ENCODE results near the gene RNASEH1. TPM values are rescaled to one million over a fixed set of nuclear protein-coding genes. Genes with fewer than 3 reads are reported as not detected.
A peak's percentile ranks its signal among the peaks of the same experiment; 100 is the strongest.

The RNASEH1 gene
- total and polyA plus RNA-seq, 5 donors from 2014 or later, result 29.7 to 33.2 (median 30.8) TPM

GRCh38 chr2:3596901-3597417 lies 38.8 kb upstream of the RNASEH1 start:
- no peak overlapping the region for H3K4me3 Mint-ChIP-seq
- peak overlapping the region in 2 of 3 donors; percentile 62 to 67 for H3K27ac Mint-ChIP-seq
- H3K9me3 Mint-ChIP-seq, result peaks cover 0 to 3% (median 0%) of the 10 kb centered on the region in 7 donors
- H3K27ac ChIP-seq (ENCODE audit: insufficient read depth, low read length, poor library complexity, severe bottlenecking), result no peak overlapping the region
- no peak for ATAC-seq (ENCODE audit: low read depth in 2 of 2)
- peaks cover 0 to 8% (median 0%) of the 10 kb centered on the region in 4 donors for H3K4me1 Mint-ChIP-seq
- no peak for DNase-seq
- H3K27me3 Mint-ChIP-seq, result no peaks in the 10 kb centered on the region
- no peaks in the 10 kb centered on the region for H3K36me3 ChIP-seq (ENCODE audit: control insufficient read depth, insufficient read depth, low read length)
- no peaks in the 10 kb centered on the region for H3K9me3 ChIP-seq (ENCODE audit: control insufficient read depth in 2 of 2, low read length in 2 of 2)
- H3K4me3 ChIP-seq (ENCODE audit: low read depth, low read length), result no peak overlapping the region
- H3K27me3 ChIP-seq (ENCODE audit: control insufficient read depth, insufficient read depth, low read length), result no peaks in the 10 kb centered on the region
- no peaks in the 10 kb centered on the region for H3K4me1 ChIP-seq (ENCODE audit: control insufficient read depth, insufficient read depth, low read length, poor library complexity, severe bottlenecking)
- H3K36me3 Mint-ChIP-seq, result peaks cover 12% of the 10 kb centered on the region

- Histone ChIP-seq H3K36me3 (ENCODE audit: control insufficient read depth, insufficient read depth, low read length) (no peaks in the 10 kb centered on the region), H3K27me3 (ENCODE audit: control insufficient read depth, insufficient read depth, low read length) (no peaks in the 10 kb centered on the region), H3K4me1 (ENCODE audit: control insufficient read depth, insufficient read depth, low read length, poor library complexity, severe bottlenecking) (no peaks in the 10 kb centered on the region), H3K27ac (ENCODE audit: insufficient read depth, low read length, poor library complexity, severe bottlenecking) (no peak overlapping the region), H3K9me3 (ENCODE audit: control insufficient read depth in 2 of 2, low read length in 2 of 2) (no peaks in the 10 kb centered on the region), H3K4me3 (ENCODE audit: low read depth, low read length) (no peak overlapping the region)
- H3K4me3 Mint-ChIP-seq, result no peak overlapping the region
- DNase-seq (peak in 1 of 3 donors; percentile 11), ATAC-seq (ENCODE audit: low read depth in 2 of 2) (peak in 1 of 2 donors; percentile 28)
- H3K4me1 Mint-ChIP-seq, result peaks cover 0 to 8% (median 0%) of the 10 kb centered on the region in 4 donors
- H3K9me3 Mint-ChIP-seq, result peaks cover 0 to 3% (median 0%) of the 10 kb centered on the region in 7 donors
- H3K27me3 Mint-ChIP-seq, result no peaks in the 10 kb centered on the region
- no peak overlapping the region for H3K27ac Mint-ChIP-seq
- H3K36me3 Mint-ChIP-seq, result peaks cover 12% of the 10 kb centered on the region
Measured at GRCh38 chr2:3595985-3596384, 37.9 kb upstream of the RNASEH1 start.

GRCh38 chr2:3595404-3595803 lies 37.3 kb upstream of the RNASEH1 start:
- Mint-ChIP-seq H3K4me1 (peaks cover 0 to 8% (median 0%) of the 10 kb centered on the region in 4 donors), H3K9me3 (peaks cover 0 to 3% (median 0%) of the 10 kb centered on the region in 7 donors), H3K27ac (no peak overlapping the region), H3K4me3 (no peak overlapping the region), H3K36me3 (peaks cover 12% of the 10 kb centered on the region), H3K27me3 (no peaks in the 10 kb centered on the region)
- H3K27me3 ChIP-seq (ENCODE audit: control insufficient read depth, insufficient read depth, low read length), result no peaks in the 10 kb centered on the region
- H3K36me3 ChIP-seq (ENCODE audit: control insufficient read depth, insufficient read depth, low read length), result no peaks in the 10 kb centered on the region
- no peak overlapping the region for H3K27ac ChIP-seq (ENCODE audit: insufficient read depth, low read length, poor library complexity, severe bottlenecking)
- no peaks in the 10 kb centered on the region for H3K4me1 ChIP-seq (ENCODE audit: control insufficient read depth, insufficient read depth, low read length, poor library complexity, severe bottlenecking)
- DNase-seq (no peak), ATAC-seq (ENCODE audit: low read depth in 2 of 2) (no peak)
- H3K9me3 ChIP-seq (ENCODE audit: control insufficient read depth in 2 of 2, low read length in 2 of 2), result no peaks in the 10 kb centered on the region
- H3K4me3 ChIP-seq (ENCODE audit: low read depth, low read length), result no peak overlapping the region

GRCh38 chr2:3594493-3595281 lies 36.6 kb upstream of the RNASEH1 start, which contains the start of gene COLEC11:
COLEC11 (plus strand) TSS chr2:3595112; CDS start chr2:3604341, 9,229 bp downstream.
- no peak within 1 kb of the TSS for H3K27ac ChIP-seq (ENCODE audit: insufficient read depth, low read length, poor library complexity, severe bottlenecking)
- DNase-seq (no peak), ATAC-seq (ENCODE audit: low read depth in 2 of 2) (no peak)
- no peak within 1 kb of the TSS for H3K27ac Mint-ChIP-seq
- no peak within 1 kb of the TSS for H3K4me3 ChIP-seq (ENCODE audit: low read depth, low read length)
- peaks cover 0 to 3% (median 0%) of the 10 kb centered on the region in 7 donors for H3K9me3 Mint-ChIP-seq
- no peaks in the 10 kb centered on the region for H3K4me1 ChIP-seq (ENCODE audit: control insufficient read depth, insufficient read depth, low read length, poor library complexity, severe bottlenecking)
- no peaks in the 10 kb centered on the region for H3K9me3 ChIP-seq (ENCODE audit: control insufficient read depth in 2 of 2, low read length in 2 of 2)
- peaks cover 0 to 8% (median 0%) of the 10 kb centered on the region in 4 donors for H3K4me1 Mint-ChIP-seq
- no peak within 1 kb of the TSS for H3K4me3 Mint-ChIP-seq
- peaks cover 13% of the 10 kb centered on the region for H3K36me3 Mint-ChIP-seq
- H3K27me3 Mint-ChIP-seq, result no peaks in the 10 kb centered on the region
- H3K27me3 ChIP-seq (ENCODE audit: control insufficient read depth, insufficient read depth, low read length), result no peaks in the 10 kb centered on the region
- no peaks in the 10 kb centered on the region for H3K36me3 ChIP-seq (ENCODE audit: control insufficient read depth, insufficient read depth, low read length)

GRCh38 chr2:3589086-3589485 lies 31.0 kb upstream of the RNASEH1 start:
- Histone ChIP-seq H3K27ac (ENCODE audit: insufficient read depth, low read length, poor library complexity, severe bottlenecking) (no peak overlapping the region), H3K27me3 (ENCODE audit: control insufficient read depth, insufficient read depth, low read length) (no peaks in the 10 kb centered on the region), H3K4me3 (ENCODE audit: low read depth, low read length) (no peak overlapping the region), H3K4me1 (ENCODE audit: control insufficient read depth, insufficient read depth, low read length, poor library complexity, severe bottlenecking) (no peaks in the 10 kb centered on the region), H3K36me3 (ENCODE audit: control insufficient read depth, insufficient read depth, low read length) (peaks cover 3% of the 10 kb centered on the region), H3K9me3 (ENCODE audit: control insufficient read depth in 2 of 2, low read length in 2 of 2) (no peaks in the 10 kb centered on the region)
- H3K4me3 Mint-ChIP-seq, result no peak overlapping the region
- no peak for DNase-seq
- ATAC-seq (ENCODE audit: low read depth in 2 of 2), result no peak
- H3K27me3 Mint-ChIP-seq, result no peaks in the 10 kb centered on the region
- H3K9me3 Mint-ChIP-seq, result no peaks in the 10 kb centered on the region
- H3K36me3 Mint-ChIP-seq, result peaks cover 33% of the 10 kb centered on the region
- H3K4me1 Mint-ChIP-seq, result peaks cover 0 to 2% (median under 1%) of the 10 kb centered on the region in 4 donors
- H3K27ac Mint-ChIP-seq, result no peak overlapping the region

GRCh38 chr2:3588084-3588483 lies 30.0 kb upstream of the RNASEH1 start:
- Histone ChIP-seq H3K27me3 (ENCODE audit: control insufficient read depth, insufficient read depth, low read length) (no peaks in the 10 kb centered on the region), H3K27ac (ENCODE audit: insufficient read depth, low read length, poor library complexity, severe bottlenecking) (no peak overlapping the region), H3K4me1 (ENCODE audit: control insufficient read depth, insufficient read depth, low read length, poor library complexity, severe bottlenecking) (no peaks in the 10 kb centered on the region), H3K4me3 (ENCODE audit: low read depth, low read length) (no peak overlapping the region), H3K36me3 (ENCODE audit: control insufficient read depth, insufficient read depth, low read length) (peaks cover 9% of the 10 kb centered on the region), H3K9me3 (ENCODE audit: control insufficient read depth in 2 of 2, low read length in 2 of 2) (no peaks in the 10 kb centered on the region)
- Mint-ChIP-seq H3K36me3 (peaks cover 31% of the 10 kb centered on the region), H3K4me3 (no peak overlapping the region), H3K9me3 (no peaks in the 10 kb centered on the region), H3K27ac (no peak overlapping the region), H3K4me1 (peaks cover 0 to 7% (median 3%) of the 10 kb centered on the region in 4 donors), H3K27me3 (no peaks in the 10 kb centered on the region)
- DNase-seq, result no peak
- ATAC-seq (ENCODE audit: low read depth in 2 of 2), result no peak

GRCh38 chr2:3587432-3587831 lies 29.3 kb upstream of the RNASEH1 start:
- H3K4me1 Mint-ChIP-seq, result peaks cover 0 to 8% (median 3%) of the 10 kb centered on the region in 4 donors
- peak overlapping the region in 1 of 3 donors; percentile 63 for H3K27ac Mint-ChIP-seq
- Histone ChIP-seq H3K4me3 (ENCODE audit: low read depth, low read length) (no peak overlapping the region), H3K36me3 (ENCODE audit: control insufficient read depth, insufficient read depth, low read length) (peaks cover 15% of the 10 kb centered on the region), H3K27ac (ENCODE audit: insufficient read depth, low read length, poor library complexity, severe bottlenecking) (no peak overlapping the region), H3K4me1 (ENCODE audit: control insufficient read depth, insufficient read depth, low read length, poor library complexity, severe bottlenecking) (no peaks in the 10 kb centered on the region), H3K27me3 (ENCODE audit: control insufficient read depth, insufficient read depth, low read length) (no peaks in the 10 kb centered on the region), H3K9me3 (ENCODE audit: control insufficient read depth in 2 of 2, low read length in 2 of 2) (no peaks in the 10 kb centered on the region)
- no peaks in the 10 kb centered on the region for H3K9me3 Mint-ChIP-seq
- H3K36me3 Mint-ChIP-seq, result peaks cover 24% of the 10 kb centered on the region
- H3K4me3 Mint-ChIP-seq, result no peak overlapping the region
- ATAC-seq (ENCODE audit: low read depth in 2 of 2) (no peak), DNase-seq (no peak)
- H3K27me3 Mint-ChIP-seq, result no peaks in the 10 kb centered on the region
